Calu3 (cell line): Measurements from ENCODE around the gene CDAN1. TPM values are rescaled to one million over a fixed set of nuclear protein-coding genes. Genes with fewer than 3 reads are reported as not detected.

Source experiments
- BruUV-seq: library from RNA; stranded (reverse); fragments of 400-500 nt; replicated peaks from 2 replicates; lab custom pipeline; 2021; lab: Mats Ljungman, UMichigan
- CTCF ChIA-PET: fragments of 300-600 bp; sonication (Branson Sonifier 250); formaldehyde crosslinking; loops from one replicate; lab custom pipeline; 2022; ENCODE audit warnings: antibody characterized with exemption; lab: Charles Lee
- DNase-seq: peaks from one replicate; pipeline ENCODE4 v3.0.0; 2022
- H3K27ac Mint-ChIP-seq: one replicate; pipeline ENCODE4 v1.8.0; 2022; ENCODE audit warnings: mixed read lengths; ENCODE audit not compliant: unreplicated experiment
- H3K27me3 Mint-ChIP-seq: one replicate; pipeline ENCODE4 v1.8.0; 2022; ENCODE audit warnings: mixed read lengths; ENCODE audit not compliant: unreplicated experiment
- H3K36me3 Mint-ChIP-seq: one replicate; pipeline ENCODE4 v1.8.0; 2022; ENCODE audit warnings: mild to moderate bottlenecking, moderate library complexity, mixed read lengths; ENCODE audit not compliant: insufficient read depth, unreplicated experiment
- H3K4me1 Mint-ChIP-seq: one replicate; pipeline ENCODE4 v1.8.0; 2022; ENCODE audit warnings: mild to moderate bottlenecking, low read depth, mixed read lengths; ENCODE audit not compliant: unreplicated experiment
- H3K4me3 Mint-ChIP-seq: one replicate; pipeline ENCODE4 v1.8.0; 2022; ENCODE audit warnings: mild to moderate bottlenecking, low read depth, moderate library complexity, mixed read lengths; ENCODE audit not compliant: unreplicated experiment
- H3K9me3 Mint-ChIP-seq: one replicate; pipeline ENCODE4 v1.8.0; 2022; ENCODE audit warnings: low read depth, mixed read lengths; ENCODE audit not compliant: unreplicated experiment
- intact Hi-C: fragments of 100-400 bp; cut with micrococcal nuclease; formaldehyde crosslinking; loops from one replicate; pipeline ENCODE4 v1.10.0; 2022; ENCODE audit not compliant: unreplicated experiment
- total RNA-seq: library from RNA; stranded (reverse); gene quantifications from 2 replicates; pipeline ENCODE4 v1.2.3, GENCODE V29; 2022
- TF ChIP-seq, protein P1 (sequence below): fragments of 200-600 bp; IDR thresholded peaks from one replicate; pipeline ENCODE4 v1.8.0; 2022; ENCODE audit warnings: antibody characterized with exemption; ENCODE audit not compliant: unreplicated experiment

The CDAN1 gene
- total RNA-seq, 1 experiment from 2014 or later: 11.3 TPM

DNA sequence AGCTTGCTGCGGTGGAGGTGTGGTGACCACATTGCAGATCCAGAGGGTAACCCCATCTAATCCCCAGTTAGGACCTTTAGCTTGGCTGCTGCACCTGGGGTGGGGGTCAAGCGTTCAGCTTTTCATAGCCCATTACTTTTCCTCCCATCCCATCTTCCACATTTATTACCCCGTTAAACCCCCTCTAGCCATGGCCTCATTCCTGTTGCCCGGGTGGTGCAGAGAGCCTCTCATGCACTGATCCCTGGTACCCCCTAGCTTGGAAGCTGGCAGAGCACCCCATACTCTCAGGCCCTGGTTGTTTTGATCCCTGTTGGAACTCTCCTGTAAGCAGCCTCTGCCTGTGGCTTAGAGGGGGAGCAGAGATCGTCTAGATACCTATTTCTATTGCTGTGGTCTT is 20.8 kb downstream of the CDAN1 start:
- Mint-ChIP-seq H3K27me3 (no peaks in the 10 kb centered on the region), H3K4me1 (no peaks in the 10 kb centered on the region), H3K27ac (no peak overlapping the region), H3K9me3 (no peaks in the 10 kb centered on the region), H3K4me3 (no peak overlapping the region), H3K36me3 (no peaks in the 10 kb centered on the region)
- intact Hi-C loops: no loop called here
- DNase-seq: no peak
- no TSS peak for BruUV-seq
- TF ChIP-seq, protein P1, sequence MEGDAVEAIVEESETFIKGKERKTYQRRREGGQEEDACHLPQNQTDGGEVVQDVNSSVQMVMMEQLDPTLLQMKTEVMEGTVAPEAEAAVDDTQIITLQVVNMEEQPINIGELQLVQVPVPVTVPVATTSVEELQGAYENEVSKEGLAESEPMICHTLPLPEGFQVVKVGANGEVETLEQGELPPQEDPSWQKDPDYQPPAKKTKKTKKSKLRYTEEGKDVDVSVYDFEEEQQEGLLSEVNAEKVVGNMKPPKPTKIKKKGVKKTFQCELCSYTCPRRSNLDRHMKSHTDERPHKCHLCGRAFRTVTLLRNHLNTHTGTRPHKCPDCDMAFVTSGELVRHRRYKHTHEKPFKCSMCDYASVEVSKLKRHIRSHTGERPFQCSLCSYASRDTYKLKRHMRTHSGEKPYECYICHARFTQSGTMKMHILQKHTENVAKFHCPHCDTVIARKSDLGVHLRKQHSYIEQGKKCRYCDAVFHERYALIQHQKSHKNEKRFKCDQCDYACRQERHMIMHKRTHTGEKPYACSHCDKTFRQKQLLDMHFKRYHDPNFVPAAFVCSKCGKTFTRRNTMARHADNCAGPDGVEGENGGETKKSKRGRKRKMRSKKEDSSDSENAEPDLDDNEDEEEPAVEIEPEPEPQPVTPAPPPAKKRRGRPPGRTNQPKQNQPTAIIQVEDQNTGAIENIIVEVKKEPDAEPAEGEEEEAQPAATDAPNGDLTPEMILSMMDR: no peak
- CTCF ChIA-PET: no interaction called here

DNA sequence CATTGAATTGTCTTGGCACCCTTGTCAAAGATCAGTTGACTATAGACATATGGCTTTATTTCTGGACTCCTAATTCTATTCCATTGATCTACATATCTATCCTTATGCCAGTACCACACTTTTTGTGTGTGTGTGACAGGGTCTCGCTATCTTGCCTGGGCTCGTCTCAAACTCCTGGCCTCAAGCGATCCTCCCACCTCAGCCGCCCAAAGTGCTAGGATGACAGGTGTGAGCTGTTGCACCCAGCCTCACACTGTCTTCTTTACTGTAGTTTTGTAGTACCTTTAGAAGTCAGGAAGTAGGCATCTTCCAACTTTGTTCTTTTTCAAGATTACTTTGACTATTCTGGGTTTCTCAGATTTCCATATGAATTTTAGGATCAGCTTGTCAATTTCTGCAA is 24.3 kb downstream of the CDAN1 start:
- no TSS peak for BruUV-seq
- intact Hi-C loops: no loop called here
- no peaks in the 10 kb centered on the region for H3K36me3 Mint-ChIP-seq
- no peaks in the 10 kb centered on the region for H3K9me3 Mint-ChIP-seq
- H3K4me1 Mint-ChIP-seq: no peaks in the 10 kb centered on the region
- no peak overlapping the region for H3K4me3 Mint-ChIP-seq
- H3K27ac Mint-ChIP-seq: no peak overlapping the region
- CTCF ChIA-PET: no interaction called here
- no peak for DNase-seq
- TF ChIP-seq, protein P1: no peak
- H3K27me3 Mint-ChIP-seq: no peaks in the 10 kb centered on the region

DNA sequence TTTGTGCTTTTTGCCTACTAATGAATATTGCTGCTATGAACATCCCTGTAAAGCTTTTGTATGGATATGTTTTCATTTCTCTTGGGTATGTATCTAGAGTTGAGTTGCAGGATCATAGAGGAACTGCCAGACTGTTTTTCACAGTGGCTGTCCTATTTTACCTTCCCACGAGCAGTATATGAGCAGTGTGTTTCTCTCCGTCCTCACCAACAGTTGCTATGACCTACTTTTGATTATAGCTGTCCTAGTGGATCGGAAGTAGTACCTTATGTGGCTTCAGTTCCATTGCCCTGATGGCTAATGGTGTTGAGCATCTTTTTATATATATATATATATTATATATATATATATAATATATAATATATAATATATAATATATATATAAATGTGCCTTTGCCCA is 25.2 kb downstream of the CDAN1 start:
- no peaks in the 10 kb centered on the region for H3K36me3 Mint-ChIP-seq
- no peak overlapping the region for H3K4me3 Mint-ChIP-seq
- no peak for DNase-seq
- BruUV-seq: no TSS peak
- H3K9me3 Mint-ChIP-seq: no peaks in the 10 kb centered on the region
- TF ChIP-seq, protein P1: no peak
- intact Hi-C loops: no loop called here
- H3K27me3 Mint-ChIP-seq: no peaks in the 10 kb centered on the region
- H3K27ac Mint-ChIP-seq: no peak overlapping the region
- CTCF ChIA-PET: no interaction called here
- no peaks in the 10 kb centered on the region for H3K4me1 Mint-ChIP-seq

DNA sequence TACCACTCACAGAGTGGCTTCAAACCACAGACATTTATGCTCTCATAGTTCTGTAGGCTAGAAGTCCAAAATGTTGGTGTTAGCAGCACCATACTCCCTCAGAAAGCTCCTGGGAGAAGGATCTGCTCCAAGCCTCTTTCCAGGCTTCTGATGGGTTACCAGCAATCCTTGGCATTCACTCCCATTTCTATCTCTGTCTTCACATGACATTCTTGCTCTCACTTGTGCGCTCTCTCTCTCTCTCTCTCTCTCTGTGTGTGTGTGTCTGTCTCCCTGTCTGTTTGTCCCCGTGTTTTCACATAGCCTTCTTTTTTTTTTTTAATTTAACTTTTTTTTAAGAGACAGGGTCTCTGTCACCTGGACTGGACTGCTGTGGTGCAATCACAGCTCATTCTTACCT is 26.3 kb downstream of the CDAN1 start:
- Mint-ChIP-seq H3K4me1 (no peaks in the 10 kb centered on the region), H3K36me3 (no peaks in the 10 kb centered on the region), H3K9me3 (no peaks in the 10 kb centered on the region), H3K27me3 (no peaks in the 10 kb centered on the region), H3K27ac (no peak overlapping the region), H3K4me3 (no peak overlapping the region)
- CTCF ChIA-PET: no interaction called here
- BruUV-seq: no TSS peak
- TF ChIP-seq, protein P1: no peak
- no peak for DNase-seq
- intact Hi-C loops: no loop called here
